ENCODE results near the gene CES3. TPM values are rescaled to one million over a fixed set of nuclear protein-coding genes. Genes with fewer than 3 reads are reported as not detected.

Gene CES3
- total RNA-seq, 6 donors from 2014 or later, result 1.4 to 6.2 (median 2.9) TPM

DNA sequence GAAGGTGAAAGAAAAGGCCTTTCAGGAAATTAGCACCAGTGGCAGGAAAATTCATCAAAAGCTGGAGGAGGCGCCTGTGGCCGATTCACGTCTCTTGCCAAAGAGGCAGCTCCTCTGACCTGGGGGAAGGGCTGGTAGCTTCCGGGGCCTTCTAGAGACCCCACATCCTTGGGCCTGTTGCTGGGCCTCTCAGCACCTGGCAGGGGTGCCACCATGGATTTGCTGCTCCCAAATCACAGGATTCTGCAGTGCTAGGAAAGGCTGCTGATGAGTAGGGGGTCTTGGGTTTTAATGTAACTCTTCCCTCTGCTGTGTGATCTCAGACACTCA is 56.3 kb downstream of the CES3 start:
- no peak overlapping the region for H3K4me3 ChIP-seq
- H3K36me3 ChIP-seq, result no peaks in the 10 kb centered on the region
- H3K4me1 ChIP-seq, result peaks cover 9 to 16% (median 15%) of the 10 kb centered on the region in 4 donors
- ATAC-seq (ENCODE audit: low FRiP score in 2 of 2), result no peak
- H3K27me3 ChIP-seq, result peaks cover 0 to 6% (median 1%) of the 10 kb centered on the region in 4 donors
- 83 to 88% methylated on average over 3 to 4 of the region's 4 CpGs for WGBS, 2 donors
- no peak for DNase-seq
- no peak overlapping the region for H3K27ac ChIP-seq
- H3K9me3 ChIP-seq, result no peaks in the 10 kb centered on the region
- TF ChIP-seq, protein P1, sequence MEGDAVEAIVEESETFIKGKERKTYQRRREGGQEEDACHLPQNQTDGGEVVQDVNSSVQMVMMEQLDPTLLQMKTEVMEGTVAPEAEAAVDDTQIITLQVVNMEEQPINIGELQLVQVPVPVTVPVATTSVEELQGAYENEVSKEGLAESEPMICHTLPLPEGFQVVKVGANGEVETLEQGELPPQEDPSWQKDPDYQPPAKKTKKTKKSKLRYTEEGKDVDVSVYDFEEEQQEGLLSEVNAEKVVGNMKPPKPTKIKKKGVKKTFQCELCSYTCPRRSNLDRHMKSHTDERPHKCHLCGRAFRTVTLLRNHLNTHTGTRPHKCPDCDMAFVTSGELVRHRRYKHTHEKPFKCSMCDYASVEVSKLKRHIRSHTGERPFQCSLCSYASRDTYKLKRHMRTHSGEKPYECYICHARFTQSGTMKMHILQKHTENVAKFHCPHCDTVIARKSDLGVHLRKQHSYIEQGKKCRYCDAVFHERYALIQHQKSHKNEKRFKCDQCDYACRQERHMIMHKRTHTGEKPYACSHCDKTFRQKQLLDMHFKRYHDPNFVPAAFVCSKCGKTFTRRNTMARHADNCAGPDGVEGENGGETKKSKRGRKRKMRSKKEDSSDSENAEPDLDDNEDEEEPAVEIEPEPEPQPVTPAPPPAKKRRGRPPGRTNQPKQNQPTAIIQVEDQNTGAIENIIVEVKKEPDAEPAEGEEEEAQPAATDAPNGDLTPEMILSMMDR (IDR thresholded peaks at IDR 0.05), result no peak
- no peak for TF ChIP-seq POLR2AphosphoS5 (IDR thresholded peaks at IDR 0.05)
- TF ChIP-seq POLR2A (IDR thresholded peaks at IDR 0.05), result no peak
- no peak for TF ChIP-seq EP300 (IDR thresholded peaks at IDR 0.05)

DNA sequence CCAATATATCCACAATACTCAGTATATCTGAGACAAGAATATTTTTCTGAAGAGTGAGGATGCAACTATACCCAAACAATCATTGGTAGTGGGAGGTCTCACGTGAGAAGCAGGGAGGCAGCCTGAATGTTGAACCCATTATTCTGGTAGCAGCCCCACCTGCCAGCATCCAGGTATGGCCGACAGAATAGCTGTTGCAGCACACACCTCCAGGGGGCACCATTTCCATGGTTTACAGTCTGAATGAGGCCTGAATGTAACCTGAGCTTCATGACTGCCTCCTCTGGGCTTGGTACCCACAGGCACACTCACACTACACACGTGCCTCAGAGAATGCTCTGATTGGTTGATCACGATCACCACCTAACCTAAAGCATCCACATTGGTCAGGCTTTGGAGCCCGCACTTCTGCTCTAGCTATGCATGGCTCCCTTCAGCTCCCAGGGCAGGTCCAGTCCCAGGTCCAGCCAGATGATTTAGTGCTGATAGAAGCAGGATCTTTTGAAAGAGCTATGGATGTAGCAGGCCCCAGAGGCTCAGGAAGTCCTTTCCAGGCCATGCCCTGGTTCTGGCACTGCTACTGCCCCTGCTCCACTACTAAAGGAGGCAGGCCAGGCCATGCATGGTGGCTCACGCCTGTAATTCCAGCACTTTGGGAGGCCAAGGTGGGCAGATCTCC is 56.9 kb downstream of the CES3 start:
- WGBS, 2 donors, result 11 to 50% methylated on average over 1 to 4 of the region's 6 CpGs
- no peak for TF ChIP-seq POLR2AphosphoS5 (IDR thresholded peaks at IDR 0.05)
- no peak for TF ChIP-seq POLR2A (IDR thresholded peaks at IDR 0.05)
- TF ChIP-seq EP300 (IDR thresholded peaks at IDR 0.05), result no peak
- TF ChIP-seq, protein P1 (IDR thresholded peaks at IDR 0.05), result peak; percentile 47 to 88 (median 76)
- Histone ChIP-seq H3K4me1 (peaks cover 9 to 16% (median 15%) of the 10 kb centered on the region in 4 donors), H3K27me3 (peaks cover 0 to 6% (median 1%) of the 10 kb centered on the region in 4 donors), H3K27ac (no peak overlapping the region), H3K4me3 (no peak overlapping the region), H3K9me3 (no peaks in the 10 kb centered on the region), H3K36me3 (no peaks in the 10 kb centered on the region)
- ATAC-seq (ENCODE audit: low FRiP score in 2 of 2), result peak; percentile 60 to 85
- peak in 1 of 2 donors; percentile 86 for DNase-seq

- TF ChIP-seq, protein P1 (IDR thresholded peaks at IDR 0.05), result no peak
- TF ChIP-seq EP300 (IDR thresholded peaks at IDR 0.05) (no peak), POLR2A (IDR thresholded peaks at IDR 0.05) (no peak), POLR2AphosphoS5 (IDR thresholded peaks at IDR 0.05) (no peak)
- no peak for ATAC-seq (ENCODE audit: low FRiP score in 2 of 2)
- Histone ChIP-seq H3K27ac (no peak overlapping the region), H3K27me3 (peaks cover 0 to 2% (median 0%) of the 10 kb centered on the region in 4 donors), H3K4me3 (no peak overlapping the region), H3K36me3 (no peaks in the 10 kb centered on the region), H3K4me1 (peaks cover 0 to 6% (median 4%) of the 10 kb centered on the region in 4 donors), H3K9me3 (no peaks in the 10 kb centered on the region)
- no peak for DNase-seq
- whole genome bisulfite sequencing, 2 donors, result 93 to 94% methylated on average over 8 of the region's 8 CpGs
Observed at GRCh38 chr16:67019171-67019570, 58.1 kb downstream of the CES3 start.

DNA sequence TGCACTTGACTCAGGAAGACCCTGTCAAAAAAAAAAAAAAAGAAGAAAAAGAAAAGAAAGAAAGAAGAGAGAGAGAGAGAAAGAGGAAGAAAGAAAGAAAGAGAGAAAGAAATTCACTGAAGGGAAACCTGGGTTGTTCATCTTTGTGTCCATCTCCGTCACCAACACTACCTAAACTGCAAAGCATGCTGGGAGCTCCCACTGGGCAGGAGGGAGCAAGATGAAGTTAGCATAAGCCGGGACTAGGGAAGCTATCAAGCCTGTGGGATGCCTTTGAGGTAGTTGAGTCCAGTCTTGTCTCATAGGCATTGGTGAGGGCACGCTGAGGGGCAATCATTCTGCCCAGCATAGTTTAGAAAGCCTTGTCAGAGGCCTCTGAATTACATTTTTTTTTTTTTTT is 60.3 kb downstream of the CES3 start:
- H3K4me1 ChIP-seq, result no peaks in the 10 kb centered on the region
- no peaks in the 10 kb centered on the region for H3K27me3 ChIP-seq
- DNase-seq (peak in 1 of 2 donors; percentile 3), ATAC-seq (ENCODE audit: low FRiP score in 2 of 2) (no peak)
- no peak overlapping the region for H3K27ac ChIP-seq
- no peaks in the 10 kb centered on the region for H3K36me3 ChIP-seq
- no peak for TF ChIP-seq EP300 (IDR thresholded peaks at IDR 0.05)
- TF ChIP-seq, protein P1 (IDR thresholded peaks at IDR 0.05), result no peak
- TF ChIP-seq POLR2AphosphoS5 (IDR thresholded peaks at IDR 0.05), result no peak
- TF ChIP-seq POLR2A (IDR thresholded peaks at IDR 0.05), result no peak
- H3K9me3 ChIP-seq, result no peaks in the 10 kb centered on the region
- WGBS, 2 donors, result 86 to 92% methylated on average over 3 of the region's 3 CpGs
- no peak overlapping the region for H3K4me3 ChIP-seq

Data from upper lobe of left lung (tissue), 6 donors.